Activated B cell treated with CpG ODN at 0.5 μM for 24 hours (primary cell): ENCODE results near the gene NEURL4. TPM values are rescaled to one million over a fixed set of nuclear protein-coding genes. Genes with fewer than 3 reads are reported as not detected.

Source experiments
- ATAC-seq: fragments of 200-7000 bp; cut with Tn5 transposase; one replicate; pipeline ENCODE4 v1.10.0; 2021; ENCODE audit warnings: low read depth, mild to moderate bottlenecking, moderate library complexity
- CTCF ChIA-PET: fragments of 350-600 bp; sonication (Branson Sonifier 250); formaldehyde crosslinking; loops from one replicate; lab custom pipeline; 2021; ENCODE audit warnings: antibody characterized with exemption; lab: Charles Lee
- POLR2A ChIA-PET: fragments of 350-600 bp; sonication (Branson Sonifier 250); formaldehyde crosslinking; loops from one replicate; lab custom pipeline; 2021; ENCODE audit warnings: antibody characterized with exemption; lab: Charles Lee
- DNase-seq: peaks from one replicate; pipeline ENCODE4 v3.0.0; 2022
- H3K27ac Mint-ChIP-seq: one replicate; pipeline ENCODE4 v1.8.0; 2020; ENCODE audit warnings: mixed read lengths
- H3K27me3 Mint-ChIP-seq: one replicate; pipeline ENCODE4 v1.8.0; 2021; ENCODE audit warnings: mixed read lengths
- H3K36me3 Mint-ChIP-seq: one replicate; pipeline ENCODE4 v1.8.0; 2021; ENCODE audit warnings: low read depth, mixed read lengths
- H3K4me1 Mint-ChIP-seq: one replicate; pipeline ENCODE4 v1.8.0; 2021; ENCODE audit warnings: mixed read lengths
- H3K4me3 Mint-ChIP-seq: one replicate; pipeline ENCODE4 v1.8.0; 2020; ENCODE audit warnings: mild to moderate bottlenecking, mixed read lengths
- H3K9me3 Mint-ChIP-seq: one replicate; pipeline ENCODE4 v1.8.0; 2020; ENCODE audit warnings: mixed read lengths
- CTCF ChIP-seq: fragments of 200-600 bp; IDR thresholded peaks from one replicate; pipeline ENCODE4 v1.8.0; 2022; ENCODE audit warnings: antibody characterized with exemption, mild to moderate bottlenecking
- intact Hi-C: fragments of 100-400 bp; cut with micrococcal nuclease; formaldehyde crosslinking; loops from one replicate; pipeline ENCODE4 v1.15.1; 2024
- total RNA-seq: library from RNA; stranded (reverse); gene quantifications from 2 replicates; pipeline ENCODE4 v1.2.3, GENCODE V29; 2022

The NEURL4 gene
- total RNA-seq, 1 donor from 2014 or later: 60.1 TPM

GRCh38 chr17:7294614-7295153, 34.5 kb downstream of the NEURL4 start, which contains the start of gene YBX2:
YBX2 (minus strand) TSS chr17:7294639; CDS start chr17:7294500, 139 bp downstream.
- no peak within 1 kb of the TSS for H3K27ac Mint-ChIP-seq

GRCh38 chr17:7293816-7294613, 35.1 kb downstream of the NEURL4 start:
- TF ChIP-seq CTCF: no peak
- H3K4me1 Mint-ChIP-seq: peaks cover 24% of the 10 kb centered on the region
- H3K9me3 Mint-ChIP-seq: no peaks in the 10 kb centered on the region
- H3K27ac Mint-ChIP-seq: no peak overlapping the region
- no peak for DNase-seq
- ATAC-seq: no peak
- ChIA-PET CTCF (no interaction called here), POLR2A (interaction anchor here (1.0 to 1.4 kb wide), 3 partner anchors 20 to 36 kb away, joined by 3 to 4 read pairs (median 4); partner anchors contain the start of gene NEURL4)
- H3K36me3 Mint-ChIP-seq: no peaks in the 10 kb centered on the region
- intact Hi-C loops: no loop called here
- H3K4me3 Mint-ChIP-seq: peak overlapping the region; percentile 57
- peaks cover 25% of the 10 kb centered on the region for H3K27me3 Mint-ChIP-seq

More at GRCh38 chr17:7294614-7295153, 34.5 kb downstream of the NEURL4 start, which contains the start of gene YBX2:
- ATAC-seq (peak; percentile 76), DNase-seq (peak; percentile 64)
- H3K4me1 Mint-ChIP-seq: peaks cover 24% of the 10 kb centered on the region
- intact Hi-C loops: loop anchor here (5.0 kb wide), 1 partner anchor 32 kb away; the partner anchor contains the start of gene CLDN7
- H3K4me3 Mint-ChIP-seq: peak within 1 kb of the TSS; percentile 70
- H3K27me3 Mint-ChIP-seq: peaks cover 25% of the 10 kb centered on the region
- H3K36me3 Mint-ChIP-seq: no peaks in the 10 kb centered on the region
- CTCF ChIA-PET: no interaction called here
- POLR2A ChIA-PET: no interaction called here
- no peaks in the 10 kb centered on the region for H3K9me3 Mint-ChIP-seq
- no peak for TF ChIP-seq CTCF

GRCh38 chr17:7293159-7293558, 36.0 kb downstream of the NEURL4 start:
- CTCF ChIA-PET: interaction anchor here (1.0 kb wide), 1 partner anchor 12 kb away, joined by 3 read pairs; the partner anchor contains the start of gene SLC2A4
- H3K9me3 Mint-ChIP-seq: no peaks in the 10 kb centered on the region
- ATAC-seq (no peak), DNase-seq (no peak)
- no peak overlapping the region for H3K4me3 Mint-ChIP-seq
- no peaks in the 10 kb centered on the region for H3K36me3 Mint-ChIP-seq
- peaks cover 28% of the 10 kb centered on the region for H3K27me3 Mint-ChIP-seq
- TF ChIP-seq CTCF: no peak
- POLR2A ChIA-PET: interaction anchor here (1.0 to 1.4 kb wide), 3 partner anchors 21 to 36 kb away, joined by 3 to 4 read pairs (median 4); partner anchors contain the start of gene NEURL4
- H3K4me1 Mint-ChIP-seq: peaks cover 24% of the 10 kb centered on the region
- intact Hi-C loops: no loop called here
- no peak overlapping the region for H3K27ac Mint-ChIP-seq

- intact Hi-C loops: no loop called here
- H3K36me3 Mint-ChIP-seq: no peaks in the 10 kb centered on the region
- no peak for TF ChIP-seq CTCF
- H3K4me1 Mint-ChIP-seq: peaks cover 24% of the 10 kb centered on the region
- ChIA-PET POLR2A (interaction anchor here (0.7 to 1.4 kb wide), 2 partner anchors 34 to 37 kb away, joined by 3 to 7 read pairs; partner anchors contain the start of gene NEURL4), CTCF (interaction anchor here (1.0 kb wide), 1 partner anchor 11 kb away, joined by 3 read pairs; the partner anchor contains the start of gene SLC2A4)
- no peak overlapping the region for H3K4me3 Mint-ChIP-seq
- no peak for DNase-seq
- no peak for ATAC-seq
- no peaks in the 10 kb centered on the region for H3K9me3 Mint-ChIP-seq
- no peak overlapping the region for H3K27ac Mint-ChIP-seq
- H3K27me3 Mint-ChIP-seq: peaks cover 32% of the 10 kb centered on the region
These were observed 36.4 kb downstream of the NEURL4 start for GRCh38 chr17:7292729-7293128.
